ENCODE results near the gene ALOXE3.

The ALOXE3 gene

DNA sequence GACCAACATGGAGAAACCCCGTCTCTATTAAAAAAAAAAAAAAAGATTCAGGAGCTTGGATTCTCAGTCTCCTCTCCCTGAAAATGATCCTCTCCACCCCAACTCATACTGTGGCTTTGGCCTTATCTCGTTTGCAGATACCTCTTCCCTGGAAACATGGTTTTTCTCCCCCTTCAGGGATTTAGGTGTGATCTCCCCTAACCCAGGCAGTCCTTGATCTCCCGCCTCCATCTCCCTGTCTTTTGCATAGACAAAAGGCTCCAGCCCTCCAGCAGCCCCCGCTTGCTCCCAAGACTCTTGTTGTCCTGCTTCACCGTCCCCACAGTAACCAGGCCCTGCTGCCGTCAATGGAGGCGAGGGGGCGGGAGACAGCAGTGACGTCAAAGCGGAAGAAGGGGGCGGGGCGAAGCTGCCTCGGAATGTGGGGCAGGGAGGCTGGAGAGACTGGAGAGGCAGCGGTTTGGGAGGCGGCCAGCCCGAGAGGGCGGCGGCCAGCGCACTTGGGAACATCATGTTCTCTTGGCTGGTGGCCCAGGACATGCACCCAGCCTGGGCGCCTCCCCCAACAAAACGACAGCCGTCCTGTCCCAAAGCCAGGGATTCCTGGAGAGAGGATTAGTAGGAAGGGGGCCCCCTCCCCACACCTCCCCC lies 35.8 kb upstream of the ALOXE3 start:
- DNase-seq (ENCODE audit: low spot score) = peak; percentile 100

DNA sequence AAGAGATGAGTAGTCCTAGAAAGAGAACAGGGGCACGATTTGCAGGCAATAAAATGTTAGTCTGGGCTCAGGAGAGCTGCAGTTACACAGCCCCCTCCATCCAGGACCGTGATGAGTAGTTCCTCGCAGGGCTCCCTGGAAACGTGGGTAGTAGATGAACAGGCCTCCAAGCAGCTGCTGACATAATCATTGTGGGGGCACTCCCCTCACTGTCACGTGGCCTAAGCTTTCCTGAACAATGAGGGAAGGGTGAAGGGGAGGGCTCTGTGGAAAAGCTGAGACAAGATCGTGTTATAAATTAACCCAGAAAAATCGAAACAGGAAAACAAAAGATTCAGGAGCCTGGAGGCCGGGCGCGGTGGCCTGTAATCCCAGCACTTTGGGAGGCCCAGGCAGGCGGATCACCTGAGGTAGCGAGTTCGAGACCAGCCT lies 35.2 kb upstream of the ALOXE3 start:
- peak; percentile 88 for DNase-seq (ENCODE audit: low spot score)

DNA sequence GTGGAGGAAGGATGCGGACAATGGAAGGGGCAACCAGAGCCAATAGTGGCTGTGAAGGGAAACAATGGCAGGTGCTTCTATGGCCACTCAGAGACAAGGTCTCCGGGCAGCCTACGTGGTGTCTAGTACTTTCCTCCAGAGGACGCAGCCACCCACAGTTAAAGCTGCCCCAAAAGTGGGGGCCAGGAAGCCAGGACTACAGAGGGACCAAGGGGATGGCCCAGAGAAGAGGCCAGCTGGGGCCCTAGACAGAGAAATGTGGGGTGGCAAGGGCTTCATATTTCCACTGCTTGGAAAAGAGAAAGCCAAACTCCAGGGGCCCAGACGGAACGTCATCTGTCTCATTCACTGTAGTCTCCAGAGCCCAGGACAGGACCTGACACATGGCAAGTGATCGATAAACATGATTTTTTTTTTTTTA lies 34.7 kb upstream of the ALOXE3 start:
- no peak for DNase-seq (ENCODE audit: low spot score)

GRCh38 chr17:8152112-8152775 lies 33.9 kb upstream of the ALOXE3 start, which contains the start of gene PER1:
TSS of gene PER1 (minus strand) at chr17:8152404. CDS start at chr17:8150706, 1,698 bp downstream.
- peak; percentile 93 for DNase-seq (ENCODE audit: low spot score)

GRCh38 chr17:8151641-8152111 lies 33.4 kb upstream of the ALOXE3 start:
- DNase-seq (ENCODE audit: low spot score) = peak; percentile 91

GRCh38 chr17:8151120-8151640 lies 32.9 kb upstream of the ALOXE3 start:
- peak; percentile 96 for DNase-seq (ENCODE audit: low spot score)

DNA sequence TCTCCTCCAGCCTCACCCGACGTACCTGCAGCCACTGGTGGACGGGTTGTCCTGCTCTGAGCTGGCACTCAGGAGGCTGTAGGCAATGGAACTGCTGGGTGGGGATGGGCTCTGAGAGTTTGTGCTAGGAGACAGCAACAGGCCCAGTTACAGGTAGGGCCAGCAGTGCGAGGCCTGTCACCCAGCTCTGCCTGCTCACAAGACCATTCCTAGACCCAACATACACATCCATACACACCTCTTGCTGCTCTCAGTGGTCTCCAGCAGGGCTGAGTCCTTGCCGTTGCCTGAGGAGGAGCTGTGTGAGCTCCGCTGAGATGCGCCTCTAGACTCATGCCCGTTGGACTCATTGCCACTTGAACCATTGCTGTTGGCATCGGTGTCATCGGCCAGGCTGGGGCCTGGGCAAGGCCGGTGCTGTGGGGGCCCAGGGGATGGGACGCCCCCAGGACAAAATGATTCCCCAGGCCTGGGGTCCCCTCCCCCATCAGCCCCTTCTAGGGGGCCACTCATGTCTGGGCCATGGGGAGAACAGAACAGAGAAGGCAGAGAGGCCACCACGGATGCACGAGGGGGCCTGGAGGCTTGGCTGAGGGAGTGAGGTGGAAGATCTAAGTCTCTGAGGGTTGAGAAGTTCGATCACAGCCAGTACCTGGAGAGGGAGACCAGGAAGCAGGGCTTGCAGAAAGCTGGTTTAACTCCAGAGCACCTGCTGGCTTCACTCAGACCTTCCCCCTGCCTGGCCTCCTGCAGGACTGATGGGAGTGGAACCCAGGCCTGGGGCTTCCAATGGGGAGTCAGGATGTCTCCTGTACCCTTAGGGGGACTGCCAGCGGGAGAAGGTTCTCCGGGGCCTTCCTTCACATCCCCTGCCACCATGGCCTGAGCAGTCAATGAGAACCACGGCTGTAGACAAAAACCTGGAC lies 32.1 kb upstream of the ALOXE3 start:
- no peak for DNase-seq (ENCODE audit: low spot score)

- no peak for DNase-seq (ENCODE audit: low spot score)
These were observed 31.3 kb upstream of the ALOXE3 start for GRCh38 chr17:8149419-8150193.

DNA sequence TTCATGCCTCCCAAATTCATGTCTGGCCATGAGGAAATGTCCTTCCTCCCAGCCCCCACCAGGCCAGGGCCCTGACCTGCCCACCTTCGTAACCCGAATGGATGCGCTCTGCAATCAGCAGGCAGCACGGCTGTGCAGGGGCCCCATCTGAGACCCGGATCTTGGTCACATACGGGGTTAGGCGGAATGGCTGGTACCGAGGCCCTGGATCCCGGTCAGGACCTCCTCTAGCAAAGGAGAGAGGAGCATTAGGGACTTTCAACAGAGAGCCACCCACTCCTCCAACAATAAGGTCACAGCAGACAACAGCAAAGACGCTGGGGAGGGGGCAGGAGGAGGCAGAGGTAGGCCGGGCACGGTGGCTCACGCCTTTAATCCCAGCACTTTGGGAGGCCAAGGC lies 30.2 kb upstream of the ALOXE3 start:
- DNase-seq (ENCODE audit: low spot score) = no peak

DNA sequence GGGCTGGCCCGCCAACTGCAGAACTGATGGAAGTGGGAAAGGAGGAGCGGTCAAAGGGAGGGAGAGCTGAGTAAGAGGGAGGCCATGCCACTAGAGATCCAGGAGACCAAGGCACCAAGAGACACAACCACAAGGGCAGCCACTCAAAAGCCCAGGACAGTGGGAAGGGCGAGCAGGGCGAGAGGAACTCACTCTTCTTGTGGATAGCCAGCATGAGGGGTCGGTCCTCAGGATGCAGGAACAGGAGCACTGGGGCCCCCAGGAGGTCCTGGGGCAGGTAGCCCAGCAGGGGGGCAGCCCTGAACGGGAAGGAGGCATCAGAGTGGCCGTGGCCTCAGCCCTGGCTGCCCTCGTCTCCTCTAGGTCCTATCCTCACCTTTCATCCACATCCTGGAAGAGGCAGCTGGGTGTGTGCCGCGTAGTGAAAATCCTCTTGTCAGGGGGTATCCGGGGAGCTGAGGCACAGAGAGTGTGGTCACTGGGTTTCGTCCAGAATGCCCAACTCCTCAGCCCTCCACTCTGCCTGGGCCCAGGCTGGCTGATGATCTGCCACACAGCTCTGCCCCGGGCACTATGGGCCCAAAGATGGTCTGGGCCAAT lies 29.6 kb upstream of the ALOXE3 start:
- DNase-seq (ENCODE audit: low spot score) = no peak

DNA sequence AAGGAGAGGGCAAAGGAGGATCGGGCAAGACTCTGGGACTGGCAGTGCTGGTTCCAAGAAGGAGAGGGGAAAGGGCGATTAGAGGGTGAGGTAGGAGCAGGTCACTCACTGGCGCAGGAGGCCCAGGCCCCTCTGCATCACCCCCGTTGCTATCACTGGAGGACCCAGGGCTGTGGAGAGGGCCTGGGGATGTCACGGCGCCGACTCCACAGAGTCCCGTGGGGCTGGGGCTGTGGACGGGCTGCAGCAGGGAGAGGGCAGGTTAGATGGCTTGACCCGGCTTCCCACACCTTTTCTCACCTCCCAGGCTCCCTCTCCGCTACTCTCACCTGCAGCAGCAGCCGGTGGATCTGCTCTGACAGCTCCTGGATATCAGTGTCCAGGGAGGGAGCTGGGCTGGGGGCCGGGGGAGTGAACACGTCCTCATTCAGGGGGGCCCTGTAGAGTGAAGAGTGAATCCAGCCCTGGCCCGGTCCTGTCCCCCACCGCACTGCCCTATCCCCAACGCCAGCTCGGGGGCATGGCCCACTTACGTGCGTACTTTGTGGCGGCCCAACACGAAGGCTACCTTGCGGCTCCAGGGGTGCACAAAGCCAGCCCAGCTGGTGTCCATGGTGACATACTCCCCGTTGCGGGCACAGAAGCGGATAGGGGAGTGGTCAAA lies 29.0 kb upstream of the ALOXE3 start:
- no peak for DNase-seq (ENCODE audit: low spot score)

- no peak for DNase-seq (ENCODE audit: low spot score)
These were observed 28.2 kb upstream of the ALOXE3 start for GRCh38 chr17:8146381-8147140.

GRCh38 chr17:8145811-8146210 lies 27.5 kb upstream of the ALOXE3 start:
- no peak for DNase-seq (ENCODE audit: low spot score)

GRCh38 chr17:8144401-8145231 lies 26.3 kb upstream of the ALOXE3 start:
- DNase-seq (ENCODE audit: low spot score) = peak; percentile 61

- DNase-seq (ENCODE audit: low spot score) = peak; percentile 64
These were observed 25.5 kb upstream of the ALOXE3 start for GRCh38 chr17:8143581-8144400.

- peak; percentile 63 for DNase-seq (ENCODE audit: low spot score)
These were observed 24.7 kb upstream of the ALOXE3 start for GRCh38 chr17:8142887-8143580.

Measured in left forelimb (tissue), 1 donor.